Stimulated activated CD8-positive, alpha-beta memory T cell treated with anti-CD3 and anti-CD28 coated beads, Interleukin-7, amount 100 ng/mL, for 24 hours (primary cell): ENCODE results near the gene IFNAR2.
"Not testable (repeated sequence)": the region's sequence is repeated elsewhere in the genome, so short reads cannot be mapped to it uniquely, and the experiment has no call there.

ENCODE experiments used
- DNase-seq: peaks from one replicate; pipeline ENCODE4 v3.0.0-alpha.2; 2020; ENCODE audit warnings: low read depth

Gene IFNAR2

DNA sequence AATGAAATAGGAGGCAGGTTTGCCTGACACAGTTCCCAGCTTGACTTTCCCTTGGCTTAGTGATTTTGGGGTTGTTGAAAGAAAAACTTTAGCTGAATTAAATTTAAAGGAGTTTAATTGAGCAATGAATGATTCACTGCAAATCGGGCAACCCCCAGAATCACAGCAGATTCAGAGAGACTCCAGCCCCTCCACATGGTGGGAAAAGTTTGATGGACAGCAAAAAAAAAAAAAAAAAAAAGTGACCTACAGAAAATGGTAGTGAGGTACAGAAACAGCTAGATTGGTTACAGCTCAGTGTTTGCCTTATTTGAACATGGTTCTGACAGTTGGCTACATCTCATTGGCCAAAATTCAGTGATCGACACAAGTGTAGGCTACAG is 12.6 kb upstream of the IFNAR2 start:
- no peak for DNase-seq

- DNase-seq = no peak
These were observed 10.4 kb upstream of the IFNAR2 start for GRCh38 chr21:33219300-33219699.

DNA sequence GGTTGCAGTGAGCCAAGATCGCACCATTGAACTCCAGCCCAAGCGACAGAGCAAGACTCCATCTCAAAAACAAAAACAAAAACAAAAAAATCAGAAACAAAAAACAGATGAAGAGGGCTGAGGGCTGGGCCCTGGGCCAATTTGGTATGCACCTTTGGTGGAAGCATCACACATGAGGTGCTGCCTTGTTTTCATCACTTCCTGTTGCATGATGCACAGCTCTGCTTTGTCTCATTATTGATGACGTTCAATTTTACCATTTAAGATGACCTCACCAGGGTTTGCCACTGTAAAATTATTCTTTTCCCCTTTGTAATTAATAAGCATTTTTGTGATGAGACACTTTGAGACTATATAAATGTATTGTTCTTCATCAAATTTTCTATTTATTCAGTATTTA is 9.8 kb upstream of the IFNAR2 start:
- no peak for DNase-seq

DNA sequence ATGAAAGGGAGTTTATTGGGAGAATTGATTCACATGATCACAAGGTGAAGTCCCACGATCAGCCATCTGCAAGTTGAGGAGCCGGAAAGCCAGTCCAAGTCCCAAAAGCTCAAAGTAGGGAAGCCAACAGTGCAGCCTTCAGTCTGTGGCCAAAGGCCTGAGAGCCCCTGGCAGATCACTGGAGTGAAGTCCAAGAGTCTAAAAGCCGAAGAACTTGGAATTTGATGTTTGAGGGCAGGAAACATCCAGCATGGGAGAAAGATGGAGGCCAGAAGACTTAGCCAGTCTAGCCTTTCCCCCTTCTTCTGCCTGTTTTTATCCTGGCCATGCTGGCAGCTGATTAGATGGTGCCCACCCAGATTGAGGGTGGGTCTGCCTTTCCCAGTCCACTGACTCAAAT is 4.4 kb upstream of the IFNAR2 start:
- DNase-seq = not testable (repeated sequence)

- DNase-seq = no peak
These were observed 1.3 kb upstream of the IFNAR2 start for GRCh38 chr21:33228455-33228854.

- DNase-seq = no peak
These were observed 497 bp upstream of the IFNAR2 start for GRCh38 chr21:33229099-33229783.

- no peak for DNase-seq
These were observed 997 bp downstream of the IFNAR2 start for GRCh38 chr21:33230545-33231324.

DNA sequence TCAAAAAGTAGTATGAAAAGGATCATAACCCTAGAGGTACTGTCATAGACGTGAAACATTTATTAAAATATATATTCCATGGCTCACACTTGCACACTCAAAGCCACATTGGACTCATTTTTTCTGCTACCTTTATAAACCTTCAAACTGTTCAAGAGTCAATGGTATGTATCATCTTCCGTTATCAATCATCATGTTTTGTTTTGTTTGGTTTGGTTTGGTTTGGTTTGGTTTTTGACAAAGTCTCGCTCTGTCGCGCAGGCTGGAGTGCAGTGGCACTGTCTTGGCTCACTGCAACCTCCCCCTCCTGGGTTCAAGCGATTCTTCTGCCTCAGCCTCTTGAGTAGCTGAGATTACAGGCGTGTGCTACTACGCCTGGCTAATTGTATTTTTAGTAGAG is 1.8 kb downstream of the IFNAR2 start:
- DNase-seq = no peak

DNA sequence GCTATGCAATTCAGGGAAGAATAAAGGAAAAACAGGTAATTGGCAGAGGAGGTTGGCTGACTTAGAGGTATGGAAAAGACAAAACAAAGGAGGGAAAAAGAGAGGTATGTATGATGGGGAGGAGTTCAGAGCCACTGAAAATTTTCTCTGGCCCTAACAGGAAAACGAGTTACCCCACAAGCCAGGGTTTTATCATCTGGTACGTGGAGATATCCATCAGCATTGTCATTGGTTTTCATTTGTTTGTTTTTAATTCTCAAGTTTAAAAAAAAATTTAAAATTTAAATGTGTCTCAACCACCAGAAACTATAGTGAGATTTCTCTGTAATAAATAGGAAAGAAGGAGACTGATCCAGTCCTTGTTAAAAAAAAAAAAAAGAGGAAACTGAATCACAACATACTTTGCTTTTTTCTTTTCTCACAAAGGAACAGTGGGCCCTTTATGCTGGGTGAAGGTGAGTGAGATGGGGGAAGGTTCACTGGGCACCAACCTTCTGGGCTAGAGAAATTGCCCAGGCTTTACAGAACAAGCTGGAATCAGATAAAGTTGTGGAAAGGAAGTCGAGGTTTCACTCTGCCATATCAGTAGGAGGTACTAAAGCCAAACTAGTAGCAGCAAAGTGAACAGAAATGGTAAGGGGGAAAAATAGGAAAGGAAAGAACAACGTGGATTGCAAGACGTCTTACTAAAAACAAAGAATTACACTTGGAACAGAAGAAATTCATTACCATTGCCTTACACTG is 2.7 kb downstream of the IFNAR2 start:
- DNase-seq = no peak

GRCh38 chr21:33234635-33235520 is 5.1 kb downstream of the IFNAR2 start:
- no peak for DNase-seq

DNA sequence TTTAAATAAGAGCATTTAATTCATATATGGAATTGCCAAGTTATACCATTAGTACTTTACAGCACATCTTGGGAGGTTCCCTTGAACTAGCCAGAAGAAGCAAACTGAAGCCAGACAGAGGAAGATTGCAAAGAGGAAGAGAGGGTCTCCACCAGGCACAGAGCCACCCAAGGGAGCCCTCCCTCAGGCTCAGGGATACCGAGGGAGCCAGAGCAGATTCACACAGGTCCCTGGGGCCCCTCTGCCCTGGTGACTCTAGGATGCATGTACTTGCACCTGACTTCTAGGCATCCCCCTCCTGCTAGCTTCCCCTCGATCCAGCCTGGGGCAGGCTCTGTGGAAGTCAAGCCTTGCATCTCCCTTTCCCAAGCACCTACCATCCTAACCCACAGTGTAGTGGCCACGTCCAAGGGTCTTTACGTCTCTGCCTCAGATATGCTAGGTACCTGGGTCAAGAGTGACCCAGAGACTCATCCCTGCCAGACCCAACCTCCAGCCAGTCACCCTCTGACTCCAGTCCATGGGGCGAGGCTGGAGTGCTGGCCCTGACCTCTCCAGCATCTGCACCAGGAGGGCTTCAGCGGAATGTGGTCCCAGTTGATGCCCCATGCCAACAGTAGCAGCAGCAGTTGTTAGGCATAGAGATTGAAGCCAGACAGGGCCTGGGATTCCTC is 6.4 kb downstream of the IFNAR2 start:
- DNase-seq = no peak

- DNase-seq = no peak
These were observed 7.0 kb downstream of the IFNAR2 start for GRCh38 chr21:33236766-33237165.

DNA sequence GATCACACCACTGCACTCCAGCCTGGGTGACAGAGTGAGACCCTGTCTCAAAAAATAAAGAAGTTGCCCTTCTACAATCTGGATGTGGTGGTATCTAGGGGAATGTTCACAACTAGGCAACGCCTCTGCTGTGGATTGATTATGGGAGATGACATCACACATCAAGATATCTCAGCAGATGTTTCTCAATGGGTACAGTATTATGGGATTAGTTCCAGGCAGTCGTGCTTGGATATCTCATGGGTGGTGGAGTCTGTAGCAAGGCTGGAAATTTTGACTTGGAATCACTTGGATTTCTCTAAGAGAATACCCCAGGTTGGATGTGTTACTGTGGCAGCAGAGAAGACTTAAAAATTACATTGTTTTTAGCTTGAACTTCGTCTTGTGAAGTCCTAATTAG is 7.7 kb downstream of the IFNAR2 start:
- no peak for DNase-seq

- no peak for DNase-seq
These were observed 8.4 kb downstream of the IFNAR2 start for GRCh38 chr21:33238146-33238545.

- no peak for DNase-seq
These were observed 9.0 kb downstream of the IFNAR2 start for GRCh38 chr21:33238565-33239255.

DNA sequence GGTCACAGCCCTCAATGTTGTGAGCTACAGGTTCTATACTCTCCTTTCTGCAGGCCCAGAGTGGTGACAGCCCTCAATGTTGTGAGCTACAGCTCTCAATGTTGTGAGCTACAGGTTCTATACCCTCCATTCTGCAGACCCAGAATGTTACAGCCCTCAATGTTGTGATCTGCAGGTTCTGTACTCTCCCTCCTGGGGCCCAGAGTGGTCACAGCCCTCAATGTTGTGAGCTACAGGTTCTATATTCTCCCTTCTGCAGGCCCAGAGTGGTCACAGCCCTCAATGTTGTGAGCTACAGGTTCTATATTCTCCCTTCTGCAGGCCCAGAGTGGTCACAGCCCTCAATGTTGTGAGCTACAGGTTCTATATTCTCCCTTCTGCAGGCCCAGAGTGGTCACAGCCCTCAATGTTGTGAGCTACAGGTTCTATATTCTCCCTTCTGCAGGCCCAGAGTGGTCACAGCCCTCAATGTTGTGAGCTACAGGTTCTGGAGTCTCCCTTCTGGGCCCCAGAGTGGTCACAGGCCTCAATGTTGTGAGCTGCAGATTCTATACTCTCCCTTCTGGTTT is 9.9 kb downstream of the IFNAR2 start:
- DNase-seq = not testable (repeated sequence)

DNA sequence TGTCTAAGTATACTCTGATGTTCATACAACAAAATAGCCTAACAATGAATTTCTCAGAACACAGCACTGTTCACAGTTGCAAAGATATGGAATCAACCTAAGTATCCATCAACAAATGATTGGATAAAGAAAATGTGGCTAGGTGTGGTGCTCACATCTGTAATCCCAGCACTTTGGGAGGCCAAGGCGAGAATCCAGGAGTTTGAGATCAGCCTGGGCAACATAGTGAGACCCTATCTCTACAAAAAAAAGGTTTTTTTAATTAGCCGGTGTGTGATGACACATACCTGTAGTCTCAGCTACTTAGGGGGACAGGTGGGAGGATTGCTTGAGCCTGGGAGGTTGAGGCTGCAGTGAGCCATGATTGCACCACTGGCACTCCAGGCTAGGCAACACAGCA is 10.7 kb downstream of the IFNAR2 start:
- DNase-seq = no peak

DNA sequence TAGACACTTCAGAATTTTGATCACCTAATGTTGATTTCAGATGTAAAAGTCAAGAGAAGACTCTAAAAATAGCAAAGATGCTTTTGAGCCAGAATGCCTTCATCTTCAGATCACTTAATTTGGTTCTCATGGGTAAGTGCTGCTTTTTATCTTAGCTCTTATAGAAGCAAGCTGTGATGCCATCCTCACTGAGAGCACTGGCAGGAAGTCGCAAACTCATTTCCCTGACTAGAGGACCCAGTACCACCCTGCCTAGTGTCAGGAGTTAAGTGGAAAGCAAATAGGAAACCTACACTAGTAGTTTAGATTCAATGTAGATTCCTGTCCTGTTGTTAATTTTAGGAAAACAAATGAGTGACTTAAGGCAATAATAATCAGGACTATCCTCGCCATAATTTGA is 12.1 kb downstream of the IFNAR2 start:
- no peak for DNase-seq

- DNase-seq = not testable (repeated sequence)
These were observed 13.1 kb downstream of the IFNAR2 start for GRCh38 chr21:33242846-33243245.

GRCh38 chr21:33244082-33244778 is 14.5 kb downstream of the IFNAR2 start:
- DNase-seq = no peak
